GDM1 (cell line): ENCODE results near the gene DDX5.
"Not testable (repeated sequence)": the region's sequence is repeated elsewhere in the genome, so short reads cannot be mapped to it uniquely, and the experiment has no call there.

Experiments
- DNase-seq: peaks from one replicate; lab custom pipeline; 2025; lab: John Stamatoyannopoulos, UW

DDX5 gene

GRCh38 chr17:64507413-64507782, 1.3 kb upstream of the DDX5 start:
- peak; percentile 21 for DNase-seq

GRCh38 chr17:64506576-64507412, 705 bp upstream of the DDX5 start, which contains the start of gene CEP95:
Gene CEP95 (plus strand): TSS chr17:64506977. CDS start chr17:64507098, 121 bp downstream.
- DNase-seq = peak; percentile 99

GRCh38 chr17:64505340-64506200, 519 bp downstream of the DDX5 start:
- peak; percentile 75 for DNase-seq

GRCh38 chr17:64504769-64505339, 1.2 kb downstream of the DDX5 start:
- DNase-seq = no peak

GRCh38 chr17:64503821-64504768, 2.0 kb downstream of the DDX5 start:
- no peak for DNase-seq

- no peak for DNase-seq
These were observed 2.7 kb downstream of the DDX5 start for GRCh38 chr17:64503341-64503740.

GRCh38 chr17:64502809-64503208, 3.3 kb downstream of the DDX5 start:
- no peak for DNase-seq

- DNase-seq = no peak
These were observed 4.1 kb downstream of the DDX5 start for GRCh38 chr17:64502021-64502420.

GRCh38 chr17:64500862-64501765, 5.0 kb downstream of the DDX5 start:
- DNase-seq = no peak

GRCh38 chr17:64500487-64500859, 5.6 kb downstream of the DDX5 start:
- DNase-seq = no peak

- no peak for DNase-seq
These were observed 6.1 kb downstream of the DDX5 start for GRCh38 chr17:64499805-64500486.

- no peak for DNase-seq
These were observed 7.5 kb downstream of the DDX5 start for GRCh38 chr17:64498308-64499203.

GRCh38 chr17:64497565-64498035, 8.5 kb downstream of the DDX5 start:
- DNase-seq = no peak

GRCh38 chr17:64496786-64497564, 9.1 kb downstream of the DDX5 start, which contains the start of gene POLG2:
Gene POLG2 (minus strand): TSS chr17:64497054. CDS start chr17:64496968, 86 bp downstream.
- DNase-seq = peak; percentile 90

GRCh38 chr17:64496348-64496785, 9.7 kb downstream of the DDX5 start:
- DNase-seq = no peak

- DNase-seq = not testable (repeated sequence)
These were observed 10.8 kb downstream of the DDX5 start for GRCh38 chr17:64495300-64495699.

GRCh38 chr17:64494121-64494520, 12.0 kb downstream of the DDX5 start:
- no peak for DNase-seq
